Activated CD4-positive, alpha-beta T cell treated with anti-CD3 and anti-CD28 coated beads, Interleukin-2, amount 50 U/mL, for 16 hours (primary cell): ENCODE measurements around the gene ROBO2.

Experiments
- DNase-seq: peaks from one replicate; pipeline ENCODE4 v3.0.0-alpha.2; 2020

The ROBO2 gene

DNA sequence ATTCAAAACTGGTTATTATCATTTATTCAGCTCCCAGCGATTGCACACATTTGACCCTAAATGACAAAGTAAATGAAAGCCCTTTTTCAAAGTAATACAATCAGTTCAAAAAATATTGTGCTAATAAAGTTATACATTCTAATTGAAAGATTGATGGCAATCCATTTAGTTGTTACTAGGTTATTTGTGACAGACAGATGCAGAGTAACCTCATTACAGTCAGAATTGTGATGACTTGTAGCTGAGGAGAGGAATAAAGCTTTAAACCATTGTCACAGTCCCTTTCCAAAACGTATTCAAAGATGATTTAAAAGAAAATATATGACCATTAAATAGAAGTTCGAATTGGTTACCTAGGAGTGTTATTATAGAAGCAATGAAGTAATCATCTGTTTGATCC lies 86.1 kb downstream of the ROBO2 start:
- no peak for DNase-seq

DNA sequence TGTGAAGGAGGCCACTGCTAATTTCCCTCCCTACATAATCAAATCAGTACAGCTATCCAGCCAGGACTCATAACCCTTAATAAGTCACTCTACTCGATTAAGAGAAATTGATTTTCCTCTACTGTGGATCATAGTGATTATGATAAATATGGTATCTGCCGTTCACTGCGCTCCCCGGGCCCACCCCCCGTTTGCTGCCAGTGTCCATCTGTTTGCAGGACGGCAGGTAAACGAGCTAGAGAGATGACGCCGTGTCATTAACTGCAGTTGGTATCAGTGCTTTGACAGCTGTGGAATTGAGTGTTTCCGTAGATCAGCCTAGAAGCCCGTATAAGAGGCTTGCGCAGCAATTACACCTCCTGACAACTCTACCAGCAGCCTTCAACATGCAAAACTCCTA lies 94.9 kb downstream of the ROBO2 start:
- DNase-seq = no peak

- DNase-seq = no peak
Measured at GRCh38 chr3:77137559-77137958, 97.7 kb downstream of the ROBO2 start.

GRCh38 chr3:77139624-77140023 lies 99.7 kb downstream of the ROBO2 start:
- DNase-seq = no peak

GRCh38 chr3:77141423-77141822 lies 101.5 kb downstream of the ROBO2 start:
- no peak for DNase-seq

DNA sequence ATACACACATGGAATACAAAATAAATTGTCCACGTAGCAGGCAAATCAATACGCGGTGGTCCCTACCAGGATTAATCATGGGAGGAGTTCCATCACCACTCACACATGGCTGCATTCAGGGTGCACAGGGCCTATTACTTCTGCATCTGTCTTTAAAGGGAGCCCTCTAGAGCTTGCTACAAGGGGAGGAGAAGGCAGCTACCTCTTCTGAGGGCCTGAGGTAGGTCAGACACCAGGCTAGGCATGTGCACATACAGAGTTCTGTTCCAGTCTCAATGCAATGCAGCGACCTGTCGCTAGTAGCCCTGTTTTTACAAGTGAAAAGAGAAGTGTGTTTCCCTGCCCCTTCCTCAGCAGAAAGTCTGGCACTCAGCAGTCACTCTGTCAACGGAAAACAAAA lies 102.7 kb downstream of the ROBO2 start:
- DNase-seq = no peak

DNA sequence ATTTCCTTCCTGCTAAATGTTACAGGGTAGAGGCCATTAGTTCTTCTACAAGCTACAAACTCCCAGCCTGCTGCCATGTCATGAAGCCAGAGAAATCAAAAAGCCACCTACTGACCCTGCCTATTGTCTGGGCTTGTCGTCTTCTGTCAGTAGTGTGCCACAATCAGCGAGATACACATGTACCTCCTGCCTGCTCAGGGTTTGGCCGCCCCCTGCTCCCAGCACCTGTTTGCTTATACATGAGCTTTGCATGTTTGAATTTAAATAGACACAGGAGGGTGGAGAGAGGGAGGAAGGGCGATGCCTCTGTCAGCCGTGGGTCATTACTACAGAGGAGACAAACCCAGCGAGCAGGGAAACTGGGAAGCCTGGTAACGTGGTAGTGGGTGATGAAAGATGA lies 106.1 kb downstream of the ROBO2 start:
- no peak for DNase-seq

- no peak for DNase-seq
Measured at GRCh38 chr3:77147836-77148578, 108.1 kb downstream of the ROBO2 start.

- no peak for DNase-seq
Measured at GRCh38 chr3:77149382-77149781, 109.5 kb downstream of the ROBO2 start.

- no peak for DNase-seq
Measured at GRCh38 chr3:77150028-77150427, 110.1 kb downstream of the ROBO2 start.

DNA sequence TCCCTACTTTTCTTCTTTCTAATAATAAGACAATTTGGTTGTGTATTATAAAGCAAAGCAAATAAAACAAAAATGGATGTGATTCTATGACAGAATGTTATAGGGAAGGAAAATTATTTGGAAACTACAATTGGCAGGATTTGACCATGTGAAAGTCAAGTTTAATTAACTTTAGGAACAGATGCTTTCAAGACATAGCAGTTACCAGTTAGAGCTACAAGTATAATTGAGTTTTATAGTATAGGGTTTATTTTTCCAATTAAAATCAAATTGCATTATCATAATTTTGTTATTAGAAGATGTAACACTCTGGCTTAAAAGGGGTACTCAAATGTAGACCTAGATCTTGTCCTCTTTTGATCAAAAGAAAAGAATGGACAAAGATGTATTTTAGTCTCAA lies 110.9 kb downstream of the ROBO2 start:
- DNase-seq = no peak

GRCh38 chr3:77158730-77159581 lies 119.1 kb downstream of the ROBO2 start:
- DNase-seq = no peak

DNA sequence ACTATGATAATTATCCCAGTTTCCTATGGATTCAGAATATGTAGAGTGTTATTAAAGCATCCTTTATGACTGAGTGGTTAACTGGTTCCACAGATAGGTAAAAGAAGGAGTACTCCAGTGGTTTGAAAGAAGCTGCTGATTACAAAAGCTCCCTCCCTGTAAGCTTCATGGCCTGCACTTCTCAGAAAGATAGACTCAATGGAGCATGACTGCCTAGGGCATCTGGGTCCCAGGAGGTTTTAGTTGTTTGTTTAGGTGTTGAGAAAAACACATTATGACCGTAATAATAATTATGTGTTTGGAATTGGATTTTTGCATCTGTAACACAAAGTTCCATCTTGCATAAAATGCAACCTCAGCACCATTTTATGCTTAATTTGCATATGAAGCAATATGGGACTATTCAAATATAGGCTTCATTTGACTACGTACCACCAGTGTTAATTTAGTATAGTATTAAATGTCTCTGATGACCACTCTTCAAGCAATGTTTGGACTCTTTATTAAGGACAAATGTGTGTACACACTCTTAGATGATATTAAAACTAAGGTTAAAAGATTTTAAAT lies 121.1 kb downstream of the ROBO2 start:
- DNase-seq = no peak

DNA sequence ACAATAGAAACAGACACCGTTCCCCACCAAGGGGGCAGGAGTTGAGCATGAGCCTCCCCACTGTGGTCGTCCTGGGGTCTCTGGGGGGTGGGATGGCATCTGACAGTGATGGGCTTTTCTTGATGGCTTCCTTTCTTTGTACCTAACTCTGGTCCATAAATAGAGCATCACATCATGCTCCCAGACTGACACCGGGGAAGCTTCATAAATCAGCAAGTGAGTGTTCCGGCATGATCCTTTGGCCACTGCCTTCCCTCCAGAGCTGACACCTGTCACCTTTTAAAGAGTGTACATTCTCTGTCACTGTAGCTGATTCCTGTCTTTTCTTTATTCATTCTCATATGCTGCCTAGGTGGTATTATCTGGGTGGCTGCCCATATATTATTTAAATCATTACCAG lies 129.9 kb downstream of the ROBO2 start:
- no peak for DNase-seq

GRCh38 chr3:77171026-77171425 lies 131.1 kb downstream of the ROBO2 start:
- no peak for DNase-seq

- no peak for DNase-seq
Measured at GRCh38 chr3:77179762-77180161, 139.9 kb downstream of the ROBO2 start.

DNA sequence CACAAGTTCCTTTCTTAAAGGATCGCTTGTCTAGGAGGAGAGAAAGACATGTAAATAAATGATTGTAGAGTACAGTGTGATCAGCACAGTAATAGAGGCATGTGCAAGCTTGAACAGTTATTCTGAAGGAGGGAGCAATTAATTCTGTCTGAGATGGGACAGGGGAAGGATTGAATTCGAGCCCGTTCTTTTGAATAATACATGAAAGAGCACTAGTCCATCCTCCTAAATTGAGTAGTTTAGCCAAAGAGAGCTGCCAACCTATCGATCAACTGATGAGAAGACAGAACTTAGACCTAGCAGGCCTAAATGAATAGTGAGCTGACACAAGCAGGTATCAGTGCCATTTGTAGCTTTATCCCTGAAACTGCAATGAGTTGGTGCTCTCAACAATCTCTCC lies 142.4 kb downstream of the ROBO2 start:
- no peak for DNase-seq

DNA sequence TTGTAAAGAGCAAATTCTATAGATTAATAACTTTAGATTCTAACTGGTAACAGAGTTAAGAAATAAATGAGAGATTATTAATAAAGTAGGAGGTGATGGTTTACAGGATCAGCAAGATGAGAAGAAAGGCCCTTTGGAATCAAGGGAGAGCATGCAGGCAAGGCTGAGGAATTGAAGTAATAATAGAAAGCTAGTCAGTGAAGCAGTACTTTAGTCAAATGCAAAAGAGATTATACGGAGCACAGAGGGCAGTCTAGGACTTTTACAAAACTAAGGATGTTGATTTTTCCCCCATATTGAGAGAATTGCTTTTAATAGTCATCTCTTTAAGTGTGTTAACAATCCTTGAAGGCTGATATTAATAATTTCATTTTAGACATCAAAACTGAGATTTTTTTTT lies 146.4 kb downstream of the ROBO2 start:
- no peak for DNase-seq

DNA sequence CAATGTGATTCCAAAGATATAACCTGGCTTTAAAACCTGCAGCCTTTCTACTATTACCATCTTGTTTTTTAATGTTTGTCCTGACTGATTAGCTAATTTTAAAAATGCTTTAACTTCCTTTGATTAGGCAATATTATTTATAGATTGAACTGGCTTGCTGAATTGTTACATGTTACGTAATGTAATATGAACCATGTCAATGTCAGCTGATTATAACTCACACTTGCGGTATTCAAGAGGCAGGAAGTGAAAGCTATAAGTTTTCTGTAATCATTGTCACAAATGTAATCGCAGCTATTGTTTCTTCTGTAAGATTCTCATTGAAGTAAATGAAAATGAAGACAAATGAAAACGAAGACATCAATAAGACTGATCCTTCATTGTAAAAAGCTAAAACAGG lies 146.8 kb downstream of the ROBO2 start:
- DNase-seq = no peak

DNA sequence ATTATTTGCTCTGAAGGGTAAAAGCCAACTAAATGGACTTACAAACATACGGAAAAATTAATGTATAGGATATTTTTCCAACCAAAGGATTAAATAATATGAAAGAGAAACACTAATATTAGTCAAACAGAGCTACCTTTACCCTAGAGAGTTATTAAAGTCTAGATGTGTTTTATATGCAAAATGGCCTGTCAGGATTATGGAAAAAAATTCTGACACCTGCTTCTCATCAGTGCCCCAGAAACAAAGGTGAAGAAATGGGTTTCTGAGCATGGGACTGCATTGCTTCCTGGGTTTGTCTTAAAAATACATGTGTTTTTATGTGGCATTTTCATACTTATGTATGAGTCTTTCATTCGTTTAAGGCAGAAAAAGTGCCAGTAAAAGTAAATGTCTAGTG lies 148.3 kb downstream of the ROBO2 start:
- DNase-seq = no peak

DNA sequence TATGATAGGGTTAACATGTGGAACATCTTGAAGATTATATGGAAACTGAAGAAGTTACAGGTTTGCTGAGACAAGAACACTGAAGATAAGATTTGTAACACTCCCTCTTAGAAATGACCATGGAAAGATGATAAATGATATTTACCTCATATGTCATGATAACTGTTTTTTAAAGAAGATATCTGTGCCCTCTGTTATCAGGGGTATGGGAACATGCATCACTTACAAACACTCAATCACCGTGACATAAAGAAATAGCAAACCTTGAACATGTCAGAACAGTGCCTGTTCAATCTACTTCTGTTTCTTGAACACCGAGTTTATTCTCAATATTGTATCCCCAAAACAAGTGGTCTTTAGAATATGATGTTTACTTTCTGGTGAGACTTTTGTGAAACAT lies 149.4 kb downstream of the ROBO2 start:
- no peak for DNase-seq

DNA sequence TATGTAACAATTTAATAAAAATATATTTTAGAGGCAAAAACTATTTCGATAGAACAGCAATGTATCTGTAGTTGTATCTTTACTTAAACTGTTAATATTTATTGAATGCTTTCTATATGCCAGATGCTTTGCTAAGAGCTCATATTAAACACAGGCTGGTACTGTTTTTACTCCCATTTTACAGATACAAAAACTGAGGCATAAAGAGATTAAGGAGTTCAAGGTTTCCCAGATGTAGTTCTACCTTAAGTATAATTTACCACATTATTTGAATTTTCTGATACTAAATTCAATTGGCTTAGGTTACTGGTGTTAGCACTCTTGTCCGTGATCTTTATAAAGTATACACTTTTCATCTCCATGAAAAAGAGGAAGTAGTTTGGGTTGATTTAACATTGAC lies 149.8 kb downstream of the ROBO2 start:
- DNase-seq = no peak

DNA sequence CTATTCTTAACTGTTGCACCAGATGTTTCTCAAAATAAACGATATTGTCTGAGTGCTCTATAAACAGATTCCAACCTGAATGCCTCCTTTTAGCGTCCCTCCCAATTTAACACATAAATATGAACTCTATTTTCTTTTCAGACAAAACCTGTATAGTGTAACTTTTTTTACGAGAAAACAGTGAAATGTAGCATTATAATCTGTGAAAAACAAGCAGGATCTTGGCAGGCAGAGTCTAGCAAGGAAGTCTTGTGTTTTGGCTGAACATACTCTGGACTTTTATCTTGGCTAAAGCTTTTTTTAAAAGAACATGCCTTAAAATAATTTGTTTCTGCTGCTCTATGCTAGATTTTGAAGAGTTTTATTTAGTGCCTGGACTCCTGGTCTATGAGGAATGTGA lies 150.5 kb downstream of the ROBO2 start:
- no peak for DNase-seq

- no peak for DNase-seq
Measured at GRCh38 chr3:77191014-77191413, 151.1 kb downstream of the ROBO2 start.
